Hematopoietic multipotent progenitor cell treated with erythropoietin and hydrocortisone succinate and interleukin-3 and kit ligand, for 17 days (in vitro differentiated cells): ENCODE data around the gene GALNT17.
"Not testable (repeated sequence)": the region's sequence is repeated elsewhere in the genome, so short reads cannot be mapped to it uniquely, and the experiment has no call there.

Source experiments
- DNase-seq: peaks from one replicate; pipeline ENCODE4 v3.0.0-alpha.2; 2015; ENCODE audit warnings: low spot score

Gene GALNT17

DNA sequence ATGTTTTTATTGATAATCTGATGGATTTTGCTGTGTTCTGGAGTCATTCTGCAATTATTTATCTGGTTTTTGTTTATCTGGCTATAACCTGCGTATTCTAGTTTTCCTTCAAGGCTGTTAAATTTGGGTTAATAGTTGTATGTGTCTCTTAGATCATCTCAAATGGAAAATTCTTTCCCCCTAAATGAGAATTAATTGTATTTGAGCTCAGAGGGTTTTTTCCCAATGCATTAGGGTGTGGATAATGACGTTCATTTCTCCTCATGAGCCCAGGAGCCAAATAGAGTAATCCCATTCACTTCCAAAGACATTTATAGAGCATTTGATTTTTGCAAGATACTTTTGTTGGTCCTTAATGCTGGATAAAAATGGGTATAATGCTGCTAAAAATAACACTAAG, 564.6 kb downstream of the GALNT17 start:
- DNase-seq, result no peak

DNA sequence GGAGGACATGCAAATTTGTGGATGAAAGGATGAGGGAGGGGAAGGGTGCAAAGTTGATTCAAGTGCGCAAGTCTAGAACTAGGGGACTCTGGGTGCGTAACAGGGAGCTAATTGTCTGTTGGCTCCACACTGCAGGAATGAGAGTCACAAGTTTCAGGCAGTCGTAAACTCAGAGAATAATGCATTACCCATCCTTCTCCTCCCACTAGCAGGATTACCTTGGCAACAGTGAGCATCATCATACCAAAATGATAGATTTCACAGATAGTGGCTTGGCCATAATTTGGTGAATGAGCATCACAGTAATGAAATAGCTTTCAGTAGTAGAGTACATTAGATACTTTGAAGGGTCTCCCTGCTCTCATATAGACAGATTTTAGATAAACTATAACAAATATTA, 565.5 kb downstream of the GALNT17 start:
- no peak for DNase-seq

DNA sequence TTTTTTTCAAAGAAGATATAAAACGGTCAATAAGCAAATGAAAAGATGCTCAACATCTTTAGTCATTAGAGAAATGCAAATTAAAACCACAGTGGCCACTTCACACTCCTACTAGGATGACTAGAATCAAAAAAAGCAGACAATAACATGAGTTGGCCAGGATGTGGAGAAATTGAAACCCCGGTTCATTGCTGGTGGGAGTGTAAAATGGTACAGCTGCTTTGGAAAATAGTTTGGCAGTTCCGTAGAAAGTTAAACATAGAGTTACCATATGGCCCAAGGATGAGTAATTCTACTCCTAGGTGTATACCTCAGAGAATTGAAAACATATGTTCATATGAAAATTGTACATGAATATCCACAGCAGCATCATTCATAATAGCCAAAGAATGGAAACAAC, 573.3 kb downstream of the GALNT17 start:
- no peak for DNase-seq

DNA sequence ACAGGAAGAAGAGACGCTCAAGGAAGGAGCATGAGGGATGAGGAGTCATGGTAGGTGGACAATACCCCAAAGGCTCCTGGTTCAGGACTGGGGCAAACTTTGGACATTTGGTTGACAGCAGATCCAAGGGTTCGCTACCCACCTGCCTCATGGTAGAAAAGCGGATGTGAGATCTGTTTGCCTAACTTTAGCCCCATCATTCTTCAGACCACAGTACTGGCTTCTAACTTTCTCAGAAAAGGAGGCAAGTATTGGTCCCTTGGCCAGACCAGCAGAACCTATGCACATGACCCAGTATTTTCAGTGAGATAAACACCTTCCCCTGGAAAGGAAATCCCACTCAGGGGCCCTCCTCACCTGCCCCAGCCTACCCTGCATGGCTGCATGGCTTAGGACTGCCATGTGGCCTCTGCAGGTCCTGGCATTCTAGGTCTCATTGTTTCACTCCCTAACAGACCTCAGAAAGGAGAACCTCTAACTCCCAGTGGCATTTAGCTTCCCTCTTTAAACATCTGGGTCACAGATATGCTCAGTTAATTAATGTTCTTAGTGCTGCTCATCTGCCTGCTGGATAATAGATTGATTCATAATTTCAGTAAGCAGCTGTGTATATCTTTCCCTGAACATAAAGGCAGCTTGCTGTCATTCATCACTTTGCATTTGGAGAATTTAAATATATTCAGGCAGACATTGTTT, 574.1 kb downstream of the GALNT17 start:
- no peak for DNase-seq

DNA sequence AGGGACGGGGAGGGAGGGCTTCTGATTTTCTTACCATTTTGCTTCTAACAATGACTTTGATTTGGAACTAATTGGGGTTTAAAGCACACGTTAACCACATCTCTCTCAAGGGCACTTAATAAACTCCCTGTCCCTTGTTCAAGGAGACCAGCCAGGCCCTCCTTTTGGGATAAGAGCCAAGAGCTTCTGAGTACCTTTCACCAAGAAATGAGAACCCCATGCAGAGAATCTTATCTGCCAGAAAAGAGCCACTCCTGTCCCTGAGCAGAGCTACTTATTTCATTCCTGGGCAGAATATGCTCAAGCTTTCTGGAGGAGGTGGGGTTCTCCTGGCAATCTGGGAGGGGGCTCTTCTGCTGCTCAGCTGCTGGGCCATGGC, 574.6 kb downstream of the GALNT17 start:
- DNase-seq, result no peak

- no peak for DNase-seq
Measured at GRCh38 chr7:71707041-71707440, 575.1 kb downstream of the GALNT17 start.

DNA sequence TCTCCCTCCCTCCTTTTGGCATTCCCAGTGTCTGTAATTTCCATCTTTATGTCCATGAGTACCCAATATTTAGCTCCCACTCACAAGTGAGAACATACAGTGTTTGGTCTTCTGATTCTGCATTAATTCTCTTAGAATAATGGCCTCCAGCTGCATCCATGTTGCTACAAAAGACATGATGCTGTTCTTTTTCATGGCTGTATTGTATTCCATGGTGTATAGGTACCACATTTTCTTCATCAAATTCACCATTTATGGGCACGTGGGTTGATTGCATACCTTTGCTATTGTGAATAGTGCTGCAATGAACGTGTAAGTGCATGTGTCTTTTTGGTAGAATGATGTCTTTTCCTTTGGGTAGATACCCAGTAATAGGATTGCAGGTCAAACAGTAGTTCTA, 576.8 kb downstream of the GALNT17 start:
- DNase-seq, result no peak

DNA sequence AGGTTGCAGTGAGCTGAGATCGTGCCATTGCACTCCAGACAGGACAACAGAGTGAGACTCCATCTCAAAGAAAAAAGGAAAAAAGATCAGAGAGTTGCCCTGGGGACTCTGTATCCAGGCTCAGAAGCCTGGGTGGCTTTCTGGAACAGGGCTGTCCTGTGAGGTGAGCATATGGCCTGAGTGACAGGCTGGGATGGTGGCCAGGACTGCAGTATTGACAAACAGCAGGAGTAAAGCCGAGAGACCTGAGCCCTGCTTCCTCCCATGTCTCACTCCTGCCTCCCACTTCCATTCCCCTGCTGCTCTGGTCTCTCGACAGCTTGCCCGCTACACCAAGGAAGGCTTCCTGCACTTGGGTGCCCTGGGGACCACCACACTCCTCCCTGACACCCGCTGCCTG, 578.5 kb downstream of the GALNT17 start:
- DNase-seq, result no peak

- no peak for DNase-seq
Measured at GRCh38 chr7:71712653-71713180, 580.8 kb downstream of the GALNT17 start.

DNA sequence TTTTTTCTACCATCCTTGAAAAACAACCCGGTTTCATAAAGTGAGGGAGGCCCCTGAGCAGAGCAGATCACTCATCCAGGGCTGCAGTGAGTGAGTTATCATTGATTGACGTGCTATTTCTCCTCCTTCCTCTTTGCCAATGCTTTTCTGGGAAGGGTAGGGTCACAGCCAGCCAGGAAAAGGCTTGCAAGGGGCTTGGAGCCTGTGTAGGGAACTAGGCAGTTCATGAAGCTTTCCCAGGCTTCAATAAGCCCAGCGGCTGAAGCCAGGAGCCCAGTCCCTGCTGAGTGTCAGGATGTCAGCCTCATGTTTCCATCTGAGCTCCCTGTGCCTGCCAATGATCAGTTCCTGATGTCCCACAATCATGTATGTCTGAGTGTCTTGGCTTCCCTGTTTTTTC, 584.7 kb downstream of the GALNT17 start:
- DNase-seq, result no peak

DNA sequence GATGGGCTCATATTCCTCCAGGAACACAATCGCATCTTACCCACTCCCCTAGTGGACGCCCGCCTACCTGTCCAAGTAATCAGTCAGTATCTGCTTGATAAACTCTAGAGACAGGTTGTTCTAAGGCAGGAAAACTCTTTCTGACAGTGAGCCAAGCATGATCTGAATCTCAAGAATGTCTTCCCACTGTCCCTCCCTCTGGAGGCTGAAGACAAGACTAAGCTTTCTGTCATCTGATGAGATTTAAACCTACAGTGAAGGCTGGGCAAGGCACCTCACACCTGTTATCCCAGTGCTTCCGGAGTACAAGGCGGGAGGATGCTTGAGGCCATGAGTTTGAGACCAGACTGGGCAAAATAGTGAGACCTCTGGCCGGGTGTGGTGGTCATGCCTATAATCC, 586.6 kb downstream of the GALNT17 start:
- DNase-seq, result no peak

GRCh38 chr7:71721742-71722141, 589.8 kb downstream of the GALNT17 start:
- DNase-seq, result no peak

DNA sequence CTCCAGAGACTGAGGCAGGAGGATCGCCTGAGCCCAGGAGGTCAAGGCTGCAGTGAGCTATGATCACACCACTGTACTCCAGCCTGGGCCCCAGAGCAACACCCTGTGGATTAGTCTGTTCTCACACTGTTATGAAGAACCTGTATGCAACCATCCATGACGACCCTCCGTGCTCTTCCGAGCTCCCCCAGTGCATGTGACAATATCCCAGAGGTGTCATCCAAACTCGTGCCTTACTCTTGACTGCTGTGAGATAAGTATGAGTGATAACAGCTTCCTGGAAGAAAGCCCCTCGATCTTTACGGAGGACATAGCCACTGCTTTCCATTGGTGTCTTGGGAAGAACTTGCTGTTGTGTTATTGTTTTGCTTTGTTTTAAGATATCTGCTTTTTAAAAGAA, 591.9 kb downstream of the GALNT17 start:
- no peak for DNase-seq

DNA sequence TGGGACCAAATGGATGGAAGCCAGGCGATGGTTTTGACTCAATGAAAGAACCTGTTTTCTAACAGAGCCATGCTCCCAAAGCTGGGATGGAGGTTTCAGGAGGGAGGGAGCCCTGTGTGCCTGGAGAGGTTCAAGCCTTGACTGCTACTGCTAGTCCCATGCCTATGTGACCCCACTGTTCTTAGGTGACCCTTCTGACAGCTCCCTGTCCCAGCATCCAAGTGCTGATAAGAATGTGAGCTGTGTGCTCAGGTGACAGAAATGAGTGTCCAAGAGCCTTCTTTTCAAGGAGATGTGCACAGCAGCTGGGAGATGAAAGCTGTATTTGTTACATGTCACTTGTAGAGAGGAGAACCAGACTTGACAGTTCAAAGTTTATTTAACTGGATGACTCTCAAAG, 595.4 kb downstream of the GALNT17 start:
- no peak for DNase-seq

- DNase-seq, result no peak
Measured at GRCh38 chr7:71731740-71732139, 599.8 kb downstream of the GALNT17 start.

DNA sequence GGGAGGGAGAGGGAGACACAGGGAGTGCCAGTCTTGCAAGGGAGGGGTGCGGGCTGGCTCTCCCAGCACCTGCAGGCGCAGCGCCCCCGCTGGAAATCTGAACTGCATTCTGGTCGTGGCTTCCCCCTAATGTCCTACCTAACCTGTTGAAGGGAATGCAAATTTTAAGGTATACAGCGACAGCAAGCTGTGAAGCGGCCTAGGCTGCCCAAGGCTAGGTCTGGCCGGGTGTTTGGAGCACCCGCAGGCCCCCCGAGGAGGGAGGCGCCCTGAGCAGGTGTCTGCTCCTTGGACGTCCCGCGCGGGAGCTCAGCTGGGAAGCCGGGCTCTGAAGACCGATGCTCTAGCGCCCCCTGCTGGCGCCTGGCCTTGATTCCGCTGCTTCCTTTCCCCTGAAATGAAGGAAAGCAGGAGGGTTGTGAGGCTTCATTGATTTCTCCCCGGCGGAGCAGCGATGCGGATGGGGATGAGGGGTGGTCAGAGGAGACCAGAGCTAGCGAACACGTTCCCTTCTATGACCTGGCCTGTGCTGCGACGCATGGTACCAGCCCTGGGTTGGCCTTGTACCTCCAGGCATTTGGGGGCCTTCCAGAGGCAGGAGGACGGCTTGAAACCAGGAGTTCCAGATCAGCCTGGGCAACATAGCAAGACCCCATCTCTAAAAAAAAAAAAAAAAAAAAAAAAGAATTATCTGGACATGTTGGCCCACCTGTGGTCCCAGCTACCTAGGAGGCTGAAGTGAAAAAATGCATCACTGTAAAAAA, 601.3 kb downstream of the GALNT17 start:
- DNase-seq, result peak; percentile 46

- DNase-seq, result peak; percentile 20
Measured at GRCh38 chr7:71735961-71736556, 604.1 kb downstream of the GALNT17 start.

- not testable (repeated sequence) for DNase-seq
Measured at GRCh38 chr7:71737931-71738540, 606.1 kb downstream of the GALNT17 start.

DNA sequence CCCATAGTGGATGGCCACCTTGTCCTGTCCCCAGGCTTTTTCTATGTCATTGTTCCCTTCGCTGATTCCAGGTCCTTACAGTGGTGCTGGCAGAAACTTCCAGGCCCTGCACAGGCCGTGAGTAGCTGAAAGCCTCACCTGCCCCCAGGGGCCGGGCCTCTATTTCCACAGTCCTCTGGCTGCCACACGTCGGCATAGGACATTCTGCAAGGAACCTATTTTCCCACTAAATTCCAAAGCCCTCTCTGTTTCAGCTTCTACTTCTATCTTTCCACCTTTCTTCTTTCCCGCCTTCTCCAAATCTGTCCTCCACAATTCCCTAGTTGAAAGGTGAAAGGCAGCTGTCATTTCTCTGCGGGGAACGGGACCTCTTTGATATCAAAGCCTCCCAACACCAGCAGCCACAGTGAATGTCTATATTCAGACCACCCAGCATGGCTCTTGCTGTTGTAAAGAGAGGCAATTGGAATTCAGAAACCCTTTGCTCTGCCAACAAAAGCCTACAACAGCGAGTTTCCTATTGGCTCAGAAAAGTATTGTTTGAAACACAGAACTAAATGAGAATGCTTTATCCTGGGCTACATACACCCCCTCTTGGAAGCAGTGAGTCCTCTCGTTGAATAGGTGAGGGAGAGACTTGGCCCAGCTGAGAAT, 607.7 kb downstream of the GALNT17 start:
- DNase-seq, result no peak

DNA sequence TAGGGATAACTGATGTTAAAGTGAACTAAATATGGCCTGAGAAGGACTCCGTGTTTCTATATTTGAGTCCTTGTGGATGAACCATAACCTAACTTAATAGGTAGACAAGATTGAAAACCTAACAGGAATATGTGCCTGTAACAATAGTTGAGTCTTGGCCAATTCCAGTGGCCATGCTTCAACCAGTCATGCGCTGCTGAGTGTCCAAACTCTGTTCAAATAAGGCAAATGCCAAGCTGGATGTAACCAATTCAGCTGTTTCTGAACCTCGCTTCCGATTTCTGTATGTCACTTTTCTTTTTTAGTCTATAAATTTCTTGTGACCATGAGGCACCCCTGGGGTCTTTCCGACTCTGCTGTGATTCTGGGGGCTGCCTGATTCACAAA, 608.2 kb downstream of the GALNT17 start:
- DNase-seq, result no peak

- no peak for DNase-seq
Measured at GRCh38 chr7:71746006-71746405, 614.1 kb downstream of the GALNT17 start.

GRCh38 chr7:71750290-71750689, 618.3 kb downstream of the GALNT17 start:
- DNase-seq, result no peak
